Urothelium cell line (cell line): Measurements from ENCODE around the gene BMF.

Experiments used
- DNase-seq: peaks from one replicate; pipeline ENCODE4 v3.0.0; 2011; ENCODE audit warnings: low spot score, mixed read lengths
- FAIRE-seq: peaks from 2 replicates; lab custom pipeline; 2011; peaks lifted over from hg19 to GRCh38; lab: Jason Lieb, UNC

BMF gene

GRCh38 chr15:40051616-40052415, 56.9 kb downstream of the BMF start:
- DNase-seq (no peak), FAIRE-seq (no peak)

- DNase-seq = no peak
- peak; percentile 99 for FAIRE-seq
Observed at GRCh38 chr15:40050788-40051470, 57.8 kb downstream of the BMF start.

DNA sequence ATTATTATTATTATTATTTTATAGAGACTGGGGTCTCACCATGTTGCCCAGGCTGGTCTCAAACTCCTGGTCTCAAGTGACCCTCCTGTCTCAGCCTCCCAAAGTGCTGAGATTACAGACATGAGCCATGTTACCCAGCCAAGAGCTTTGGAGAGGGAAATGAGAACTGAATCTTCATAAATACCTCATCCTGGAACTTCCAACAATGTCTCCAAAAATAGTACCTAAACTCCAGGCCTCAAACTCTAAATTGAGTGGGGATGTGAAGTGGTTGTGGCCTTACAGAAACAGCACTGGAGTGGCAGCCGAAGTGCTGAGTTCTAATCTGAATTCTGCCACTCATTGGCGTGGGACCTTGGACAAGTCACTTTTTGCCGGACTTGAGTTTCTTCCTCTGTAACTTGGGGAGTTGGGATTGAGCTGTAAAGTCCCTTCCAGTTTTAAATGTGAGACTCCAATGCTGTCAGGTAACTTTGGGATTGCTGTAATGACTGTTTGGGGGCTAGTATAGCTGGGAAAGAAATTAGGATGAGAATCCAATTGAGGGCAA, 59.7 kb downstream of the BMF start:
- no peak for DNase-seq
- FAIRE-seq = no peak

DNA sequence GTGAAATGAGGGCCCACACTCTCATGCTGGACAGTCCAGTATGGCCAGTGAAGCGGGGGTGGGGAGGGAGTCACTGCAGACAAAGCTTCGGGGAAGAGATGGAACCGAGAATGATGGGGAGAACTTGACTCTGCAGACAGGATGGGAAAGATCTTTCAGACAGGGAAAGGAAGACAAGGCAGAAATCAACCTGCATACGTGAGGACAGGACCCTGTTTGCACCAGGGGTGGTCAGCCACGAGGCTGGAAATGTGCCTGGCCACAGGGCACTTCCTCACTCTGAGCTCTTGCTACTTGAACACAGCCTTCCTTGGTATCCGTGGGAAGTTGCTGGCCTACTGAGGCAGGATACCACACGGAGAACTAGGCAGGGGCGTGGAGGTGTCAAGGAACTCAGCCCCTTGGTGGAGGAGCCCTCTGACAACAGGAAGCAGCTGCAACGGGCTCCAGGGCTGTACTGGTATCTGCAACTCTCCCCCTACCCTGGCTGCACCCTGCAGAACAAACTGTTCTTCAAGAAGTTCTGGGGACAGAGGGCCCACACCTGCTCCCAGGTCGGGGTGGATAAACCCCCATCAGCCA, 60.4 kb downstream of the BMF start:
- DNase-seq (no peak), FAIRE-seq (no peak)

DNA sequence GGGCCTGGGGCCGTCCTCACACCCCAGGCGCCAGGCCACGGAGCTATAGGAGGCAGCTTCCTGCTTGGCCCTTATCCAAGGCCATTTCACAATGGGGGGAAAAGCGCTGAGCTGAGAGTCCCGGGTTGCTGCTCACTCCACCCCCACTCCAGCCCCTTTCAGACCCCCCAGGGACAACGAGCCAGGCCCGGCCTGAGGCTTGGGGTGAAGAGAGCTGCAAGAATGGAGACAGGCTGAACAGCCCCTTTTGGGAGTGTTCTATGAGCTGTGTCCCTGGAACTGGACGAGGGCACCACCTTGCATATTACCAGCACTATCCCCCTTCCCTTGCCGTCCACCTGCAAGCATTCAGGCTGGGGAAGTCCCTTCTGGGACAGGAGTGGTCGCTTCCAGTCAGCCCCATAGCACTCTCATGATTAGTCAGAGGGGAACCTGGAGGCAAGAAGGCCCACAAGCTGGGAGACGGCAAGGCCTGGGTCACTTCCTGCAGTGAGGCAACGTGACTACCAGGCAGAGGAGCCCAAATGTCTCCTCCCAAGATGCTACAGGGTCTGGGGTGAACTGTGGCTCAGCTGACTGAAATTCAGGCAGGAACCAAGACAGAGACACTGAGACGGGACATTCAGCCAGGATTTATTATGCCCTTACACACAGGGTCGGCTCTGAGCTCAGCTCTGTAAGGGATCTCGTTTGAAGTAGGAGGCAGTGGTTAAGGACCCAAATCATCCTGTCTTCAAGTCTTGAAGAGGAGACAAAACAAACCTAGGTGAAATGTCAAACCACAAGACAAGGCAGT, 61.1 kb downstream of the BMF start:
- FAIRE-seq (no peak), DNase-seq (no peak)

DNA sequence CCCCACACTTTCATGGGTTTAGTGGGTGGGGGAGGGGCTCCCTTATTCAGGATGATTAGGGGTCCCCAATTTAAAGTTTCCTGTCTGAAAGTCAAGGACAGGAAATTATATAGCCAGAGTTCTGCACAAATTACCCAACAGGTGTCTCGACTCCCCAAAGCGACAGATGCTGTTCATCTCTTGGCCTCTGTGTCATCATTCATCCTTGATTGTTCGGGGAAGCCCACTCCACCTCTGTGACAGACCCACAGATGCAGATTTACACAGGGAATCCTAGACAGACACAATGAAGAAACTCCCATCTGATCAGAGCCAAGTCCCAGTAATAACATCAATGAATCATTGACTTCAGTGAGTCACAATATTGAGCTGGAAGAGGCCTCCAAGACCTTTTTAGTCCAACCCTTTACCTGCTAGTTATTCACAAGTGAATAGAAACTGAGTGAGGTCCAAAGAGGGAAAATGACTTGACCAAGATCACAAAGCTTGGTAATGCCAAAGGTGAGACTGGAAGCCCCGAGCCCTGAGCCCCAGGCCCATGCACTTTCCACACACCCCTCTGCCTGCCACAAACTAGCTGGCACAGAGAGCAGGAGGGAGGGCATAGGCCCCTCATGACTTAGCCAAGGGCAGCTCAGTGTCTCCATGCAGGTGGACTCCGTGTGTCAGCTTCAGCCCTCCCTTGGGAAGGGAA, 61.8 kb downstream of the BMF start:
- FAIRE-seq = no peak

GRCh38 chr15:40045572-40046217, 63.0 kb downstream of the BMF start:
- FAIRE-seq (no peak), DNase-seq (no peak)

More for the DNA sequence above, 61.8 kb downstream of the BMF start:
- DNase-seq = no peak

DNA sequence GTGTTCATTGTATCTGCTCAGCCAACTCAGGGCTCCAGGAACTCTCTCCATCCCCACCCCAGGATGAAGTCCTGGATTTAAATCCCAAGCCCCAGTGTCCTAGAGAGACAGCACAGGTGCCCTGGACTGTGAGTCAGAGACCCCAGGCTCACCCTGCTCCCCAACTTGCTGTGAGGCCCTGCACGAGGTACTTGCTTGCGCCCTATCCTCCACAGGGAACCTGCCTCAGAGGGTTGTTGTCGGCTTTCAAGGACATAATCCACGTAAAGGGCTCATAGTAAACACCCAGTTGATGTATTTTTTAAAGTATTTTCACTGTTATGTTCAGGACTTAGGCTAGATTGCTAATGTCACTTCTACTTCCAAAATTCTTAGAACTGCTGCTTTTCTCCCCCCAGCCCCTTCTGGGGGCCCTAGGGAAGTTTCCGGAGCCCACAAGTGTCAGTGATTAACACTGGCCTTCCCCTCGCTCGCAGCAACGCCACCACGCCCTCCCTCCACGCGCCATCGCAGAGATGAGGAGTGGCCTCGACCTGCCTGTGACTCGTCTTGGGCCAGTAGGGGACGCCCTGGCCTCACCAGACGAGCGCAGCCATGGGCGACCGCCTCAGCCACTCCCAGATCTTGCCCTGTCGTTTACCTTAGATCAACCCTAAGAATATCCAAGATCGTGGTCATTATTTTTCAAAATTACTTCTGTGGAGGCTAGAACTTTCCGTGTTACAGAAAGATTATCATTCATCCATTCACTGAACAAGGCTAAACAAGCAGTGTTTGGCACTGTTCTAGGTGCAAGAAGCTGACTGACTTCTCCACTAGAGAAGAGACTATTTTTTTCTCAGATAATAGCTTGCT, 63.7 kb downstream of the BMF start:
- FAIRE-seq = peak; percentile 89
- peak; percentile 91 for DNase-seq

DNA sequence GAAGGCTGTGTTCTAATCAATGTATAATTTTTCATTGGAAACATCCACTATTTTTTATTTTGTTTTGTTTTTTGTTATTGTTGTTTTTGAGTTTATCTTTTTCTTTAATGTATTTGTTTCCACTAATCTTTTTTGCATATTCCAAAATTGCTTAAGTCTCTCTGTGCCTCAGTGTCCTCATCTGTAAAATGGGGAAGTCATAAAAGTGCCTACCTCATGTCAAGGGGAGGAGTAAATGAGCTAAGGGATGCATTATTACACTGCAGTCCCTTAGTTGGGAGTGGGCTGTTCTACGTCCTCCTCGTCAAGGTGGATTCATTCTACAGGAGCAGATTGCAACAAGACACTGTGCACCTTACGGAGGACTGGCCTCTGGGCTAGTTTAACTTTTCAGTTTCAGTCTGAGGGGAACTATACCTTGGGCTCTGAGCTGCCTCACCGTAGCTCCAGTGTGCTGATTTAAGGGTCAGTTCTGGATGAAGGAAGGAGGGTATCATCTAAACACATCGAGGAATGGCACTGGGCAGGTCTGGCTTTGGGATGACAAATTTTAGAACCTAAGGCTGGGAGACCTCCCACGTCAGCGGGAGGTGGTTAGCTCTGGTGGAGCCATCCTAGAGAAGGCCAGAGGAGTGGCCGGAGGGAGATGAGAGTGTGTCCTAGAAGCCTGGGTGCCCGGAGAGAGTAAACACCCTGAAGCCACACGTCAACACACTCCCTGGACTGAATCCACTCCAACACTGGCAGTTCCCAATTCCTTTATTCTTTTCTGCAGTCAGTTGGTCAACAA, 64.6 kb downstream of the BMF start:
- FAIRE-seq (no peak), DNase-seq (no peak)

- no peak for FAIRE-seq
- no peak for DNase-seq
Observed at GRCh38 chr15:40042791-40043320, 65.8 kb downstream of the BMF start.

- FAIRE-seq (no peak), DNase-seq (no peak)
Observed at GRCh38 chr15:40040770-40041169, 67.9 kb downstream of the BMF start.

GRCh38 chr15:40040293-40040635, 68.4 kb downstream of the BMF start:
- FAIRE-seq (no peak), DNase-seq (no peak)

GRCh38 chr15:40038638-40039543, 69.8 kb downstream of the BMF start, which contains the start of gene SRP14:
TSS of gene SRP14 (minus strand) at chr15:40039181. CDS start at chr15:40039116, 65 bp downstream.
- DNase-seq (peak; percentile 95), FAIRE-seq (no peak)

- FAIRE-seq (no peak), DNase-seq (no peak)
Observed at GRCh38 chr15:40038275-40038637, 70.4 kb downstream of the BMF start.
